Stimulated activated naive CD8-positive, alpha-beta T cell treated with anti-CD3 and anti-CD28 coated beads, Interleukin-15, Interleukin-2, amounts not matched to agents 100 U/mL and 50 U/mL, for 24 hours (primary cell): ENCODE data around the gene ARFGAP1.
"Not testable (repeated sequence)": the region's sequence is repeated elsewhere in the genome, so short reads cannot be mapped to it uniquely, and the experiment has no call there.

Source experiments
- ATAC-seq: fragments of 150-1000 bp; cut with Tn5 transposase; one replicate; pipeline ENCODE4 v1.10.0; 2021
- DNase-seq: peaks from one replicate; pipeline ENCODE4 v3.0.0; 2021

Gene ARFGAP1

GRCh38 chr20:63241272-63241671 lies 31.3 kb upstream of the ARFGAP1 start:
- no peak for DNase-seq
- ATAC-seq: no peak

DNA sequence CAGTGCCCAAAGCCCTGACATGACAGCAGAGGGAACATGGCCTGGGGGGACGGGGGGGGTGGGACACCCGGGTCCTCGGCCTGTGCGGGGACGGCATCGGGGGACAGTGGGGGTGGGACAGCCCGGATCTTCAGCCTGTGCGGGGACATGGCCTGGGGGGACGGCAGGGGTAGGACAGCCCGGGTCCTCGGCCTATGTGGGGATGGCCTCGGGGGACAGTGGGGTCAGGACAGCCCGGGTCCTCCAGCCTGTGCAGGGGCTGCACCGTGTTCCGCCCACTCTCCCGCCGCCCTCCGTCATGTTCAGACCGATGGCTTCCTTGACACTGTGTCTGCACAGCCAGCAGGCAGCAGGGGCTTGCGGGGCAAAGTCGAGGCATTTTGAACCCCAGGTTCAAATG lies 29.9 kb upstream of the ARFGAP1 start:
- no peak for DNase-seq
- no peak for ATAC-seq

- ATAC-seq (no peak), DNase-seq (no peak)
These were observed 28.9 kb upstream of the ARFGAP1 start for GRCh38 chr20:63243604-63244247.

DNA sequence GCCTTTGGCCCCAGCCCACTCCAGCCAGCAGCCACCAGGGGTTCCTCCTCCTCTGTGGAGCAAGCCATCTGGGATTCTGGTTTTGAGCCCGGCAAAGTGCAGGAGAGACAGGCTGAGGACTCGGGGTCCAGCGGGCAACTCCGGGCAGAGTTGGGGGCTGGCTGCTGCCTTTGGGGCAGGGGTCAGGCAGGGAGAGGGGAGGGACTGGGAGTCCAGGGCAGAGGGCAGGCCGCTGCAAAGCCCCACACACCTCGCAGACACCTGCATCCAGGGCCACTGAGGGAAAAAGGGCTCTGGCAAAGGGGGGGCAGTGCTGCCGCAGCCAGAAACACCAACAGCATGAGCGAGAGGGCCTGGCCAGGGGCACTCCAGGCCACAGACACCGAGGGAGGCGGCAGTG lies 28.1 kb upstream of the ARFGAP1 start:
- DNase-seq (no peak), ATAC-seq (no peak)

DNA sequence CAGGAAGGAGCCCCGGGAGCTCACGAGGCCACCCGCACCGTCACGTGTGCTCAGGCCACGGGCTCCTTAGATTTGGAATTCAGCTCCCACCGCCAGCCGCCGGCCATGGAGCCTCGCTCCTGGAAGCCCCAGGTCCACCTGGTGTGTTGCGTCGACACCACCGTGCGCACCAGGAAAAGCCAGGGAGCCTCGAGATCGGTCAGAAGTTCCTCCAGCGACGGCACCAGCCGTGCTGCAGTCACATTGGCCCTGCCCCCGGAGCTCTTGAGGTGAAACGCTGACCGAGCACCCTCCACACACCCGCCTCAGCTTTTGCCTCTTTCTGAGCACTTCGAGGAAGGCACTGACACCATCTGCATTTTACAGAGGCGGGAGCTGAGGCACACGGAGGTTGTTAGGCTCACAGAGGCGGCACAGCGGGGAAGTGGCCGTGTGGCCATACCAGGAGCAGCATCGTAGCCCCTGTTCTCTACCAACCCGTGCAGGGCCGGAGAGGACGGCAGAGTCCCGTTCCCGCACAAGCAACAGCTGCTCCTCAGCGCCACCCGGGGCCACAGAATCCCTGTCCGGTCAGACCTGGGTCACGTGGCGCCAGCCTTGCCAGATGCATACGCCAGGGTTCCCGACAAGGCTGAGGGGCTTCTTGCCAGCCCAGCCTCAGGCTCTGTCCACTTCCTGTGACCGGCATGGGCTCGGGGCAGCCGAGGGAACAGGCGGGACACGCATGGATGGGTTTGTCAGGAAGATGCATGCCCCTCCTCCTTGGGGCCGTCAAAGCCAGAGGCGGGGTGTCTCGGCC lies 25.9 kb upstream of the ARFGAP1 start:
- no peak for DNase-seq
- no peak for ATAC-seq

DNA sequence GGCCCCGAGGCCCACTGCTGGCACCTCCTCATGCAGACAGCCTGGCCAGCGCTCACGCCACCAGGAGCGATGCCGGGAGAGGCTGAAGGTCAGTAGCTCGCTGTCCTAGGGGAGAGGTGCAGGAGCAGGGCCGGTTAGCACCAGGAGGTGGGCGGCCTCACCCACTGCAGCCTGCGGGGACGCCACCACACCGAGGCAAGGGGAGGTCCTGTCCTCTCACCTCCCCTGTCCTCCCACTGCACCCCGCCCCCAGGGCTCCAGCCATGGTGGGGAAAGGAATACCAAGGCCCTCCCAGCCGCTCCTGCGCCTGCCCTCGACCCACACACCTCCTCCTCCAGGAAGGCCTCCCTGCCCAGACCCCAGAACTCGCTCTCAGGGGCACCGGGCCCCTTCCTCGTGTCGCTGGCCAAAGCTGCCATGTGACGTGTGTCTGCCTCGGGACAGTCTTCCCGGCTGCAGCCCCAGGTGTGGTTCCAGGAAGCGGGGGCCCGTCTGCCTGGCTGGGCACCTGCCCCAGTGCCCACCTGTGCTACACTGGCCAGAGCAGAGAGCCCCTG lies 24.9 kb upstream of the ARFGAP1 start:
- ATAC-seq (no peak), DNase-seq (no peak)

DNA sequence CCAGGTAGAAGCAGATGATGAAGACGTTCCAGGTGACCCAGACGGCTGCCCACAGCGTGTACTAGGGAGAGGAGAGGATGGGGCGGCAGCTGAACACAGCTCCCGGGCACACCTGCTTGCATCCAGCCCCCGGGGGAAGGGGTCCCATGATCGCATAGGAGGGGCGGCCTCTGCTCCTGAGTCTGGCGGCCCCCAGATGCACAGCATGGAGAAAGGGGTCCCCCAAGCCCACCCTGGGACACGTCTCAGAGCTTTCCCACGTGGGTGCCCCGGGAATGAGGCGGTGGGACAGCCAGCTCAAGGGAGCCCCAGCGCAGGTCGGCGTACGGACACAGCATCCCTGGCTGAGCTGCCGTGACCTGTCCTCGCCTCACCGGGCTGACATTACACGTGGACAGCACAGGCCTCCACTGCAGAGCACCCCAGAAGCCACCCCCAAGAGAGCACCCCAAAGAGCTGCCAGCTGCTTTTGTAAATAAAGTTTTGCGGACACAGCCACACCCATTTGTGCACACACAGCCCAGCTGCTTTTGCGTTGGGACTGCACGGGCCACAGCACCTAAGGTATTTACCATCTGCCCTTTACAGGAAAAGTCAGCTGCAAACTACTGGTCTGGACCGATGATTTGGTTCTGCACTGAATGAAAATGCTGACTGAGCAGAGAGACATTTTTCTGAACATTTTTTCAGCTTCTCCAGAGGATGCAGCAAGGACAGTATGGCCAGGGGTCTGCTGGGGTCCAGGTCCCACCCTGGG lies 23.6 kb upstream of the ARFGAP1 start:
- DNase-seq (no peak), ATAC-seq (no peak)

- ATAC-seq (no peak), DNase-seq (no peak)
These were observed 22.7 kb upstream of the ARFGAP1 start for GRCh38 chr20:63249891-63250290.

DNA sequence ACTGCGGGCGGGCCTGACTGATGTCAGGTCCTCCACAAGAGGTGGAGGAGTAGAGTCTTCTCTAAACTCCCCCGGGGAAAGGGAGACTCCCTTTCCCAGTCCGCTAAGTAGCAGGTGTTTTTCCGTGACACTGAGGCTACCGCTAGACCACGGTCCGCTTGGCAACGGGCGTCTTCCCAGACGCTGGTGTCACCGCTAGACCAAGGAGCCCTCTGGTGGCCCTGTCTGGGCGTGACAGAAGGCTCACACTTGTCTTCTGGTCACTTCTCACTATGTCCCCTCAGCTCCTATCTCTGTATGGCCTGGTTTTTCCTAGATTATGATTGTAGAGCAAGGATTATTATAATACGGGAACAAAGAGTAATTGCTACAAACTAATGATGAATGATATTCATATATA lies 21.3 kb upstream of the ARFGAP1 start:
- ATAC-seq: not testable (repeated sequence)
- DNase-seq: peak; percentile 22

- no peak for ATAC-seq
- no peak for DNase-seq
These were observed 20.3 kb upstream of the ARFGAP1 start for GRCh38 chr20:63252284-63252711.

- ATAC-seq: no peak
These were observed 19.6 kb upstream of the ARFGAP1 start for GRCh38 chr20:63253065-63253437.

DNA sequence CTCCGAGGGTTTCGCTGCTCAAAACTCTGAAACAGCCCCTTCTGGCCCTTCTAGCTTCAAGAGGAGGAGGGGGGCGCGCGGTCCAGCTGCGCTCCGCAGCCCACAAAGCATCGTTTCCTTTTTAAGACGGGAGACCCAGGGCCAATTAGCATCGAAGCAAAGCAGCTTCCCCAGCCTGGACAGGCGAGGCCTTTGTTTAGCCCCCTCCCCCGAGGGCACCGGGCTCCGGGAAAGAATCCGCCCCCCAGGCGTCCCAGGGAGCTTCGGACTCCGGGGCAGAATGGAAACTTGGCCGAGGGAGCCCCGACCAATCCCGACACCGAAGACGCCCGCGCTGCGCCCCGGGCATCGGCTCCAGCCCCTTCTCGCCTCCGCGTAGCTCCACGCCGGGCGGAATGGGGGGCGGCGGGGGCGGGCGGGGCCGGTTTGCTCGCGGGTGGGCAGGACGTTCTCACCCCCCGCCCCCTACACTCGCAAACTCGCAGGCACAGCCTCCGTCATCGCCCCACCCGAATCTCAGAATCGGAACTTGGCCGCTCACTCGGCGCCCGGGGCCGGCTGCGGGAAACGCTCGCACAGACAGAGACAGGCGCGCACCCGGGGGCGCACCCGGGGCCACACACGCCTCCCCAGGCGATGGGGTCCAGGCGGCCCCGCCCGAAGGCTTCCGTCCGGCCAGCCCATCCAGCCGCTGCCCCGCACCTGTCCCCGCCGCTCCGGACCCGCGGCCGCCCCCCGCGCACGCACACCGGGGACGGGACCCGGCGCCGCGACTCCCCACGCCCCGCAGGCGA lies 19.0 kb upstream of the ARFGAP1 start:
- ATAC-seq (no peak), DNase-seq (no peak)

More at GRCh38 chr20:63253065-63253437, 19.6 kb upstream of the ARFGAP1 start:
- no peak for DNase-seq

GRCh38 chr20:63254232-63254605 lies 18.4 kb upstream of the ARFGAP1 start, which contains the start of gene NKAIN4:
Gene NKAIN4, minus strand, starts transcription at chr20:63254463. Its CDS starts 13 bp downstream, at chr20:63254450.
- no peak for DNase-seq
- no peak for ATAC-seq

- ATAC-seq (no peak), DNase-seq (no peak)
These were observed 17.8 kb upstream of the ARFGAP1 start for GRCh38 chr20:63254606-63255384.

DNA sequence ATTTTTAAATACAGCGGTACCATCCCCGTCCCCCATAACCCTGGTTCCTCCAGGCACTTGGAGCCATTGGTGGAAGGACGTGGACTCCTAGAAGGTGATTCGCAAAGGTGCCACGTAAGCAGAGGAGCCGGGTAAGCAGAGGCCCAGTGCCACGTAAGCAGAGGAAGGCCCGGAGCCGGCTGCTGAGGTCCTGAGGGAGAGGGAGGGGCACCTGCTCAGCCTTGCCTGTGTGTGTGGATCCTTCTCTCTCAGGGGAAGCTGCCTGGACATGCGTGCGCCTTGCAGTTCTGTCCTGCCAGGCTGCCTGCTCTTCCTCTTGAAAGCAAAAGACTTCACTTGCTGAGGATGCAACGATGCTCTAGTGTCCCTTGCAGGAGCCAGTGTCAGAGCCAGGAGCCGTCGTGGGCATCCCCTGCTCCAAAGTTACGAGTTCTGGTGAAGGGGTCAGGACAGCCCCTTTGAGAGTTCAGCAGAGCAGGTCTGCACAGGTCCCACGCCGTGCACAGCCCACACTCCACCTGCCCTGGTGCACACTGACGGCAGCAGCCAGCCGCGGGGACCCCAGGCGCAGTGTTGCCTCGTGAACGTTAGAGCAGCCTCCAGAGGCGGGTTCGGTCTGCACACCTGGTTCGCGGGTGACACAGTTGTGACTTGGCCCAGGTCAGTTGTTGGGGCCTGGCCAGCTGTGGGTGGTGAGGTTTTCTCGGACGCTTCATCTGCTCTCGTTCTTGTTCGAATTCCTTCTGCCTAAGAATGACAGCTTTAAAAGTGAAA lies 16.5 kb upstream of the ARFGAP1 start:
- ATAC-seq (peak; percentile 24), DNase-seq (no peak)

- DNase-seq (no peak), ATAC-seq (no peak)
These were observed 15.7 kb upstream of the ARFGAP1 start for GRCh38 chr20:63256954-63257353.

DNA sequence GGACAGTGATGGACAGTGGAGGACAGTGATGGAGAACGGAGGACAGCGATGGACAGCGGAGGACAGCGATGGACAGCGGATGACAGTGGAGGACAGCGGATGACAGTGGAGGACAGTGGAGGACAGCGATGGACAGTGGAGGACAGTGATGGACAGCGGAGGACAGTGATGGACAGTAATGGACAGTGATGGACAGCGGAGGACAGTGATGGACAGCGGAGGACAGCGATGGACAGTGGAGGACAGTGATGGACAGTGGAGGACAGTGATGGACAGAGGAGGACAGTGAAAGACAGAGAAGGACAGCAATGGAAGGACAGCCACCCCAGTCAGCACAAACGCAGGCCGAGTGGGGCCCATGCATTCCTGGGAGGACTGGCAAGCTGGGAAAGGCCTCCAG lies 15.0 kb upstream of the ARFGAP1 start:
- ATAC-seq: no peak
- DNase-seq: no peak

DNA sequence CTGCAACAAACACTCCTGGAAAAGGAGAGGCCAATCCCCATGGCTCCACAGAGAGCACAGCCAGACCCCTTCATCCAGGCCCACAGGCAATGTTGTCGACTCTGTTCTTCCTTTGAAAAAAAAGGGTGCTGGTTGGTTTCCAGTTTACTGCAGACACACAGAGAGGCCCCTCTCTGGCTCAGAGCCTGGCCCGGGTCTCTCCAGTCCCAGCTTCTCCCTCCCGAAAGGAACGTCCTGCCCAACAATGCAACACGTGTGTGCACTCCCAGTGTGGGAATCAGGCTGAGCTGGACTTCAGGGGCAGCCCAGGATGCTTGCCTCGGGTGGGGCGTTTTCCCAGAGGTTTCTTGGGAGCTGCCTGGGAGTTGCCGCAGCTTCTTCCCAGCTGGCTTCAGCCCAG lies 13.8 kb upstream of the ARFGAP1 start:
- ATAC-seq (no peak), DNase-seq (no peak)

DNA sequence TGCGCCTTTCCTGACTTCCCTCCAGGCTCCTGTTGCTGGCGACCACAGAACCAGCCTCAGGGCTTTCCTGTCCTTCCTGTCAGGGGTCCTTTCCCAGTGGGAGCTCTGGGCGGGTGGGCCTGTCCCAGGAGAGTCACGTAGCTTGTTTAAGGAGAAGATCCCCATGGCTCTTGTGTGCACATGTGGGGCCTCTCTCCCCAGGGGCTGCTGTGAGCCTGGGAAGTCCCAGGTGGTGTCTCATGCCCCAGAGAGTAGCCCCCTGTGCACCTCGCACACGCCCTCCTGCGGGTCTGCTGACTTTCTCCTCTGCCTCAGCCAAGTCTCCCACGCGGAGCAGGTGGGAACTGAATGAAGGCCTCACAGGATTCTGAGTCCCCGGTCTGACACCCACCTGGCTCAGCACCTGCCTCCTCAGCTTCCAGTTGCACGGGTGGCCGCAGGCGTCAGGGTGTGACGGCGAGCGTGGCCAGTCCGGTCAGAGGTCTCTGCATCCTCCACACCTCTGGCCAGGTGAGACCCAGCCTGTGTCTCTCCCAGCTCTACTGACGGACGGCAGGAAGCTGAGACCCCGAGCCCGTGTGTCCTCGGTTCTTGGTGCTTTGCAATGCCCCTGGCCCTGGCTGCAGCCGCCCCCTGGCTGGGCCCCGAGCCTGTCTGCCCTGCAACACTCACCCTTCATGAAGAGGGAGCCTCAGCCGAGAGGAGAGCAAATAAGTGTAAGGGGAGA lies 12.7 kb upstream of the ARFGAP1 start:
- no peak for ATAC-seq
- DNase-seq: no peak

- no peak for ATAC-seq
- DNase-seq: no peak
These were observed 12.1 kb upstream of the ARFGAP1 start for GRCh38 chr20:63260521-63260920.
